OCI-LY1 (cell line): ENCODE data around the gene EIF2B1.

ENCODE experiments used
- H2AFZ ChIP-seq: fragments of 200-600 bp; sonication (generic), shearing (Covaris generic); 2 replicates; pipeline ENCODE4 v1.6.0; 2014; ENCODE audit warnings: antibody characterized with exemption, mild to moderate bottlenecking, low read length
- H3F3A ChIP-seq: fragments of 200-600 bp; sonication (generic), shearing (Covaris generic); 2 replicates; pipeline ENCODE4 v1.6.0; 2014; ENCODE audit warnings: mild to moderate bottlenecking, antibody characterized with exemption, low read length, moderate library complexity; ENCODE audit not compliant: insufficient read depth
- H3K27ac ChIP-seq: fragments of 200-600 bp; sonication (generic); 2 replicates; pipeline ENCODE4 v1.5.1; 2014; ENCODE audit warnings: low read length, mixed run types, mild to moderate bottlenecking, low read depth; ENCODE audit not compliant: poor library complexity, severe bottlenecking
- H3K27me3 ChIP-seq: fragments of 200-600 bp; sonication (generic); 2 replicates; pipeline ENCODE4 v1.6.0; 2014; ENCODE audit warnings: antibody characterized with exemption, mild to moderate bottlenecking, low read length, moderate library complexity; ENCODE audit not compliant: insufficient read depth
- H3K36me3 ChIP-seq: fragments of 200-600 bp; sonication (generic); 2 replicates; pipeline ENCODE4 v1.6.1; 2014; ENCODE audit warnings: mild to moderate bottlenecking, antibody characterized with exemption, low read length, moderate library complexity, mixed read lengths; ENCODE audit not compliant: insufficient read depth
- H3K4me1 ChIP-seq: fragments of 200-600 bp; sonication (generic); 2 replicates; pipeline ENCODE4 v1.5.1; 2014; ENCODE audit warnings: mild to moderate bottlenecking, low read length, moderate library complexity; ENCODE audit not compliant: insufficient read depth, severe bottlenecking
- H3K4me2 ChIP-seq: fragments of 200-600 bp; sonication (generic), shearing (Covaris generic); 2 replicates; pipeline ENCODE4 v1.6.1; 2014; ENCODE audit warnings: low read length
- H3K4me3 ChIP-seq: fragments of 200-600 bp; sonication (generic); 2 replicates; pipeline ENCODE4 v1.5.1; 2014; ENCODE audit warnings: low read length, low read depth, mild to moderate bottlenecking, mixed read lengths; ENCODE audit not compliant: poor library complexity, severe bottlenecking
- H3K79me2 ChIP-seq: fragments of 200-600 bp; shearing (Covaris generic); 2 replicates; pipeline ENCODE4 v1.6.1; 2016; ENCODE audit warnings: mixed run types, low read length, mixed read lengths; ENCODE audit not compliant: insufficient read depth
- H3K9ac ChIP-seq: fragments of 200-600 bp; sonication (generic), shearing (Covaris generic); 2 replicates; pipeline ENCODE4 v1.6.1; 2014; ENCODE audit warnings: mild to moderate bottlenecking, low read length, mixed read lengths
- H3K9me2 ChIP-seq: fragments of 200-600 bp; sonication (generic), shearing (Covaris generic); 2 replicates; pipeline ENCODE4 v1.6.1; 2014; ENCODE audit warnings: low read depth, mild to moderate bottlenecking, low read length, mixed read lengths
- H3K9me3 ChIP-seq: fragments of 200-600 bp; shearing (Covaris generic); 2 replicates; pipeline ENCODE4 v1.6.1; 2014; ENCODE audit warnings: low read length, mixed read lengths
- H4K20me1 ChIP-seq: fragments of 200-600 bp; sonication (generic), shearing (Covaris generic); 2 replicates; pipeline ENCODE4 v1.6.0; 2016; ENCODE audit warnings: mild to moderate bottlenecking, low read length; ENCODE audit not compliant: insufficient read depth
- EZH2 ChIP-seq: fragments of 200-600 bp; sonication (generic), shearing (Covaris generic); IDR thresholded peaks from 2 replicates; pipeline ENCODE4 v1.8.0; 2017; ENCODE audit warnings: borderline replicate concordance, mixed run types, mild to moderate bottlenecking, antibody characterized with exemption, low read length, moderate library complexity, mixed read lengths
- TF ChIP-seq, protein P1 (sequence below): fragments of 200-600 bp; sonication (generic), shearing (Covaris generic); IDR thresholded peaks from 2 replicates; pipeline ENCODE4 v1.5.1; 2017; ENCODE audit warnings: mild to moderate bottlenecking, antibody characterized with exemption, low read length, moderate library complexity, mixed read lengths

The EIF2B1 gene

DNA sequence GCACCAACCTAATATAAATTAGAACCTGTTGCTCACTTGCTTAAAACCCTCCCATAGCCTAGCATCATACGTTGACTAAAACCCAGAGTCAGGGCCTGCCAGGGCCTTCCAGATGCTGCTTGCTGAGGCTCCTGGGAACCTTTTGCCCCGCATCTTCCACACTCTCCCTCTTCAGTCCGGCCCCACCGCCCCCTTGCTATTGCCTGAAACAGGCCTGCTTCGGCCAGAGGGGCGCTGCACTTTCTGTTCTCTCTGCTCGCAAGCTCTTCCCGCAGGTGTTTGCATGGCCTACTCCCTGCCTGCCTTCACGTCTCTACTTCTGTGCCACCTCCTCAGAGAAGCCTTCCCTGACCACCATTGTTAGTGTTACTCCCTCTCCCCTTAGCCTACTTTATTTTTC is 23.7 kb upstream of the EIF2B1 start:
- peaks cover 20% of the 10 kb centered on the region for H3K4me1 ChIP-seq
- no peak overlapping the region for H2AFZ ChIP-seq
- H3K79me2 ChIP-seq, result no peaks in the 10 kb centered on the region
- no peak overlapping the region for H3K27ac ChIP-seq
- no peak overlapping the region for H3K4me3 ChIP-seq
- no peaks in the 10 kb centered on the region for H4K20me1 ChIP-seq
- no peak for TF ChIP-seq EZH2
- TF ChIP-seq, protein P1, sequence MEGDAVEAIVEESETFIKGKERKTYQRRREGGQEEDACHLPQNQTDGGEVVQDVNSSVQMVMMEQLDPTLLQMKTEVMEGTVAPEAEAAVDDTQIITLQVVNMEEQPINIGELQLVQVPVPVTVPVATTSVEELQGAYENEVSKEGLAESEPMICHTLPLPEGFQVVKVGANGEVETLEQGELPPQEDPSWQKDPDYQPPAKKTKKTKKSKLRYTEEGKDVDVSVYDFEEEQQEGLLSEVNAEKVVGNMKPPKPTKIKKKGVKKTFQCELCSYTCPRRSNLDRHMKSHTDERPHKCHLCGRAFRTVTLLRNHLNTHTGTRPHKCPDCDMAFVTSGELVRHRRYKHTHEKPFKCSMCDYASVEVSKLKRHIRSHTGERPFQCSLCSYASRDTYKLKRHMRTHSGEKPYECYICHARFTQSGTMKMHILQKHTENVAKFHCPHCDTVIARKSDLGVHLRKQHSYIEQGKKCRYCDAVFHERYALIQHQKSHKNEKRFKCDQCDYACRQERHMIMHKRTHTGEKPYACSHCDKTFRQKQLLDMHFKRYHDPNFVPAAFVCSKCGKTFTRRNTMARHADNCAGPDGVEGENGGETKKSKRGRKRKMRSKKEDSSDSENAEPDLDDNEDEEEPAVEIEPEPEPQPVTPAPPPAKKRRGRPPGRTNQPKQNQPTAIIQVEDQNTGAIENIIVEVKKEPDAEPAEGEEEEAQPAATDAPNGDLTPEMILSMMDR, result no peak
- H3K27me3 ChIP-seq, result no peaks in the 10 kb centered on the region
- no peak overlapping the region for H3K9ac ChIP-seq
- no peaks in the 10 kb centered on the region for H3K9me3 ChIP-seq
- H3F3A ChIP-seq, result no peaks in the 10 kb centered on the region
- no peaks in the 10 kb centered on the region for H3K9me2 ChIP-seq
- no peak overlapping the region for H3K4me2 ChIP-seq
- H3K36me3 ChIP-seq, result peaks cover 56% of the 10 kb centered on the region

DNA sequence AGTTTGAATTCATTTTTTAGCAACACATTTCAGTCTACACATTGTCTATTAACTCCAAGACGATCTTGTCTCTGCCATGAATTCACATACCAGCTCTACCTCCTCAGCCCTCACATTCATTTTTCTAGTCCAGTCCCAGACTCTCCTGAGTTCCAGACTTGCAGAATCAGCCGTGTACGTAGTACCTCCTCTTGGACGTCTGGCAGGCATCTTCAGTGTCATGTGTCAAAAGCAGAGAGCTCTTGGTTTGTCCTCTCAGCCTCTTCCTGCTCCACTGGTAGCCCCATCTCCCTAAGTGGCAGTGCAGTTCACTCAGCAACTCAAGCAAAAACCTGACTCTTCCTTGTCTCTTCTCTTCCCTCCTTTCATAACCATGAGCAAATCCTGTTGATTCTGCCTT is 22.9 kb upstream of the EIF2B1 start:
- Histone ChIP-seq H3K79me2 (no peaks in the 10 kb centered on the region), H3K27ac (no peak overlapping the region), H3K4me1 (peaks cover 20% of the 10 kb centered on the region), H3F3A (no peaks in the 10 kb centered on the region), H3K9me3 (no peaks in the 10 kb centered on the region), H3K4me2 (no peak overlapping the region), H3K9ac (no peak overlapping the region), H4K20me1 (no peaks in the 10 kb centered on the region), H3K9me2 (no peaks in the 10 kb centered on the region), H3K27me3 (no peaks in the 10 kb centered on the region), H3K4me3 (no peak overlapping the region), H2AFZ (no peak overlapping the region), H3K36me3 (peaks cover 62% of the 10 kb centered on the region)
- TF ChIP-seq, protein P1, result no peak
- no peak for TF ChIP-seq EZH2

DNA sequence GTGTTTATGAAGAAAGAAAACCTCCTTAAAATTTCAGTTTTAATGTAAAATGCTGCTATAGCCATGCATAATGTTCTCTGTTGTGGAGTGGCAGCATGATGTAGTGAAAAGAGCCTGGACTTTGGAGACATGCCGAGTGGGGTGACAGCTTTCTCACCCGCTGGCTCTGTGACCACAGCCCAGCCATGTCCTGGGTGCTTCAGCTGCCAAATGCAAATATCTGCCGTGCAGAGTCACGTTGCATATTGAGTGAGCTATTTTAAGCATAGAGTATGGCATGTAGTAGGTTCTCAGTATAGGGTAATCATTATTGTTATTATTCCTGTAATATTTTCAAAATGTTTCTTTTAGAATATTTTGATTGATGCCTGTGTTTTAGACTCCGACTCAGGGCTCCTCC is 21.9 kb upstream of the EIF2B1 start:
- peak overlapping the region; percentile 0; the same call in 1 of the 2 replicates for H3K4me2 ChIP-seq
- no peak for TF ChIP-seq EZH2
- TF ChIP-seq, protein P1, result no peak
- no peaks in the 10 kb centered on the region for H3F3A ChIP-seq
- no peaks in the 10 kb centered on the region for H3K79me2 ChIP-seq
- no peaks in the 10 kb centered on the region for H3K27me3 ChIP-seq
- no peak overlapping the region for H2AFZ ChIP-seq
- H3K9ac ChIP-seq, result no peak overlapping the region
- no peaks in the 10 kb centered on the region for H3K9me3 ChIP-seq
- no peaks in the 10 kb centered on the region for H4K20me1 ChIP-seq
- H3K4me3 ChIP-seq, result no peak overlapping the region
- H3K9me2 ChIP-seq, result no peaks in the 10 kb centered on the region
- H3K27ac ChIP-seq, result peak overlapping the region; percentile 21
- peaks cover 20% of the 10 kb centered on the region for H3K4me1 ChIP-seq
- H3K36me3 ChIP-seq, result peaks cover 64% of the 10 kb centered on the region
